DMS53 (cell line): ENCODE data around the gene POLL.

Source experiments
- DNase-seq: peaks from one replicate; lab custom pipeline; 2025; lab: John Stamatoyannopoulos, UW

Gene POLL

DNA sequence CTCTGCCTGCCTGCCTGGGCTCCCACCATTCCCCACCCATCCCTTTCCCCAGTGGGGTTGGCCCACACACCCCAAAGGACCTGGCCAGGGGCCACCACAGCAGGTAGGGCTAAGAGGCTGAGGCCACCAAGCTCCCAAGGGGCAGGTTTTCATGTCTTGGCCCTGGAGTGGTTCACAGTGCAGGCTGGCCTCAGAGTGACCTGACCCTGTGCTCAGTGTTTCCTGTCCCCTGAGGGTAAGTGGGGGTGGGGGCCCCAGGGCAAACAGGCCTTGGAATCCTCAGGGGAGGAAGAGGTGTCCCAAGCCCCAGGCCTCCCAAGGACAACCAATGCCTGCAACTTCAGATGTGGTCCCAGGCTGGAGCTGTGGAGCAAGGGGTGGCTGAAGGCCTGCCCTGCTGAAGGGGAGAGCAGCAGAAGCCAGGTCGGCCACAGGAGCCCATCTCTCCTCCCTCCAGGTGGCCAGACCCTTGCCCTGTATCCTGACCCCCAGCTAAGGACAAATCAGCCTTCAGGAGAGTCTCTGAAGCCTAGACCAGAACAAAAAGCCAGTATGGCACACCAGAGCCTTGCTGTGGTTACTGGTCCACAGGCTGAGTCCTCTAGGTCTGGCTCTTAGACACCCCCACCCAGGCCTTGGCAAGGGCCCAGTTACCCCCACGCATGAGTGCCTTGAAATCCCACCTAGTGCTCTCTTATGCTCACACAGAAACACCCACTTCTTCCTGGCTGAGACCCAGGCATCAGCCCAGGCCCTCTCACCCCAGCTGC, 27.6 kb downstream of the POLL start:
- no peak for DNase-seq

DNA sequence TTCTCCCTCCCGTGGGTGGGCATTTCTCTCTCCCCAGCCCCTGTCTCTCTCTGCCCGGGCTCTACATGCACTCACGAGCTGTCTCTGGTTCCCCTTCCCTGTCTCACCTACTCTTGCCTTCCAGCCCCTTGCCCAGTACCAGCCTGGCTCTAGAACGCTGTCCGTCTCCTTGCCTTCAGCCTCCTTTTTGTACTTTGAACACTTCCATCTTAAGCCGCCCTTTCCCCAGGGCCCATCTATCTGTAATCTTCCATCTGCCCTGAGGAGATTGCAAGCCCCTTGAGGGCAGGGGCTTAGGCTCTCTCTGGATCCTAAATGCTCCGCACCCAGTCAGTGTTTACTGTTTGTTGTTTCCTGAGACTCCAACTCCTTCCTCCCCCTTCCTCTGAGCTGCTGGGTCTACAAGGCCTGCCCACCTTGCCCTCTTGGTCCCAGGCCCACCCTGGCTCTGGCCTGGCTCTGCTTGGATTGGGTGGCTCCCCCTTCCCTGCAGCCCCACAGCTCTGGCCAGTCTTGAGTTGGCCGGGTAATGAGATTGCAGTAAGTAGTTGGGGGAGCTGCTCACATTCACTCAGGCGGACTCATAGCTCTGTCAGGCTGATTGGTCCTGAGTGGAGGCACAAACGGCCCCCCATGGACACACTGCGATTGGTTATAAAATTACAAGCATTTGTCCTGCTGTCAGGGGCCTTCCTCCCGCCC, 28.3 kb downstream of the POLL start:
- no peak for DNase-seq

DNA sequence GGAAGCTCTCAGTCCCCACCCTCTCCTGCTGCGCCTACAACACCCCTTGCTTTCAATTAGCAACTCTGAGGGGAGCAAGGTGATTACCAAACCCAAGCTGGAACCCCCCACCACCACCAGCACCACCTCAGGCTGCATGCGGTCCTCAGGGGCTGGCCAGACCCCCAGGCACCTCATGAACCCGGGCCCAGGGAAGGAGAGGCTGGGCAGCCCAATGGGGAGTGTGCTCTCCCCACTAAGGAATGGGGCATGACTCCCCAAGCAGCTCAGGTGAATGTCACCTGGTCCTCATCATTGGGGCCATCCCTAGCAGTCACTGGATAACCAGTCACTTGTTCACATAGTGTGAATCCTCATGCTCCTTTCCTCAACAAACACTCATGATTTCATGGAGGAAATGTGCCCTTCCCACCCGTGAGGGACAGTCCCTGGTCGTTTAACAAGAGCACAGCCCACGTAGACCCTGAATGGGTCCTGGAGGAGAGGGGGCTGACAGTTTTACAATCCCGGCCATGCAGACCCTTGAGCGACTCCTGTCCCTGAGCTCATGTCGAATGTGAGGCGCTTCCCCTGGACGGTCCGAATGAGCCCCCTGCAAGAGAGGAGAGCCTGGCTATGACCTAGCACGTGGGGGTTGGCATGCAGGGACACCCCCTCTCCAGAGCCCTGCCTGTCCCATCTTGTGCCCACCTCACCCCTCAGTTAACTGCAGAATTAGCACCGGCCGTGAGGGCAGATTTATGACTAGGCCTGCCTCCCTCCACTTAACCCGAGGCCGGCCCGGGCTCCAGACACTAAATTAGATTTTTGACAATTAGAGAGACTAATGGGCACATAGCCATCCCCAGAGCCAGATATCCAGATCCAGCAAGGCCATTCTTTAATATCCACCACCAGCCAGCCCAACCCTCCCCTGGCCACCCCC, 29.1 kb downstream of the POLL start:
- DNase-seq, result no peak

DNA sequence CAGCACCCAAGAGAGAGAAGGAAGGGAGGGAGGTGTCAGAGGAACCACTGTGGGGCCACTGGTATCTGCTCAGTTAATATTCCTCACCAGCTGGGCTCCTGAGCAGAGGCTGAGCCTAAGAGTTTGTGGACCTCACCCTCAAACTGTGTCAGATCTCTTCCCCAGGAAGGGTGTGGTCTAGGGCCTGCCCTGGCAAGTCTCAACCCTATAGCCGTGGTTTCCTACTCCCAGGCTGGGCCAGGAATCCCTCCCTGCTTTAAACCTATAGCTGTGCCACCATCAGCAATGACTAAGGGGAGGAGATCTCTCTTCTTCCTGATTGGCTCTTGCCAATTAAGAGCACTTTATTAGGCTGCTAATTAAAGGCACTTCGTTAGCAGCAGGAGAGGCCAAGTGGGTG, 29.9 kb downstream of the POLL start:
- DNase-seq, result no peak

DNA sequence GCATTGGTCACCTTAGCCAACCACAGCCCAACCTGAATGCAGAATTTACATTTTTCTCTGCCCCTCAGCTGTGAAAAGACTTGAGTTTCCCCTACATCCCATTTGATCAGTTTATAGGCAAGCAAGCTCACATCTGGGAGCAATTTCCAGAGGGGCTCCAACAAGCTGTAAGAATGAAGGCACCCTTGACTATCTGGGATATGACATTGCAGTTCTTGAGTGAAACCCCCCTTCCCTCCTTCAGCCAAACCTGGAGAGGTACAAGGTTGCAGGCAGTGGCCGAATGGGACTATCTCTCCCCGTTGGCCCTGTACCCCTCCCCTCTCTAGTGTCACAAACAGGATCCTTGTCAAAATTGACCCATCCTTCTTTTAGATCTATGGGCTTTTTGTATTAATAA, 30.5 kb downstream of the POLL start:
- DNase-seq, result no peak

DNA sequence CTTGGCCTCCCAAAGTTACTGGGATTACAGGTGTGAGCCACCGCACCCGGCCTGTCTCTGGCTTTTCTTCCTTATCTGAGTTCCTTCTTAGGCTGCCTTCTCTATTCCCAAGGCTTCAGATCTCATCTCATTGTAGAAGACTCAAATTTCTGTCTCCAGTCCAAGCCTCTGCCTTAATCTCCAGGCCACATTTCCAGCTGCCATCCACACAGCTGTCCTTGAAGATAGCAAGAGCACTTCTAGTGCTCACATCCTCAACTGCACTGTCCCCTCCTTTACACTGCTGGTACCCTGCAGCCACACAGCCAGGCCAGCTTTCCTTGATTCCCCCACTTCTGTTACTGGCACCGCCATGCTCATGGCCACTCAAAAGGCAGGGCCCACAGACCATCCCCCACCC, 35.6 kb downstream of the POLL start:
- DNase-seq, result no peak

DNA sequence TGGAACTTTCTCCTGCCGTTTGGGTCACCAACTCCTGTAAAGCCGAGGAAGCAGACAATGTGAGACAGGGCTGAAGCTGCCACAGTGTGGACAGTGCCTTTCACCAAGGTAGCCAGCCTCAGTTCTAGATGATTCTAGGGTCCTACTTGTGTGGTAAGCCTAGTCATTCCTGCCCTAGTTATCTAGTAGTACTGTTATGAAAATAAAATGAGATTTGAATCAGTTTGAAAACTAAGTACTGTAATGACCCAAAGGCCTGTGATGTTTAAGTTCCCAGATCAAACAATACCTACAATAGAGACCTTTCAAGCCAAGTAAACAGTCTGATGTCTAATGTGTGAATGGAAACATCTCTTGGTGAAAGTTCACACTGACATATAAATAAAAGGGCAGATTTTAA, 37.1 kb downstream of the POLL start:
- no peak for DNase-seq

DNA sequence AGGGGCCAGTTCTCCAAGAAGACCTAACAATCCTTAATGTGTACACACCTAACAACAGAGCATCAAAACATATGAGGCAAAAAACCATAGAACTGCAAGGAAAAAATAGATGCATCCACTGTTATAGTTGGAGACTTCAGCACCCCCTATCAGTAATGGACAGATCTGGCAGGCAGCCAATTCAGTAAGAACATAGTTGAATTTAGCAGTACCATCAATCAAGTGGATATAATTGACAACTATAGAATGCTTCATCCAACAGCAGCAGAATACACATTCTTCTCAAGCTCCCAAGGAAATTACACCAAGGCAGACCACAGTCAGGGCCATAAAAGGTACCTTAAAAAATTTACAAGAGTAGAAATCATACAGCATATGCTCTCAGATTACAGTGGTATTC, 42.2 kb downstream of the POLL start:
- DNase-seq, result peak; percentile 28

DNA sequence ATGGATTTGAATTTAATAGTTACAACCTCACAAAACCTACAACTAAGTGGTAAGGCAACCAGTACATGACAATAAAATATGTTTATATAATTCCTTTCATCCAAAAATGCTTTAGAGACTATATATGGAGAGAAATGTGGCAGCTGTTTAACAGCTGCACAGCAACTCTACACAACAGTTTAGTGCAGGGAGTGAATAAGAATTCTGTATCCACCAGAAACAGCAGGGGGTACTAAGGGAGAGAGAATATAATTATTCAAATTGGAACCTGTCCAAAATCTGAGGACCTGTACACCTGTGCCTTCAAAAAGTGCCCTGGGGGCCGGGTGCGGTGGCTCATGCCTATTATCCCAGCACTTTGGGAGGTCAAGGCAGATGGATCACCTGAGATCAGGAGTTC, 49.6 kb downstream of the POLL start:
- DNase-seq, result no peak

DNA sequence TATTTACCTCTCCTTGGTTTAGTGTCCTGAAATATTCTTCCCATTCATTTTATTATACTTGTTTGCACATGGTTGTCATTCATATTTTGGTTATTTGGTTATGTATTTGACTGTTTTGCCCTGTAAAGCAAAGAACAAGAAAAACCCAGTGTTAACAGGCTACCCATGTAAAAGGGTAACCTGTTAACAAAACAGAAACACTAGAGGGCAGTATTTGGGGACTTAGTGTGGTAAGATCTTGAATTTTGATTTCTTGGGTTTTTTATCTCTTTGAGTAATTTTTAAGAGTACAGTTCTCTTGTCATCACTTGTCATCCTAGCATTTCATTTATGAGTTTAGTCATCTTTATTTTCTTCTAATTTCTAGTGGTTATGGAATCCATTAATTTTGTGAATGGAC, 51.3 kb downstream of the POLL start:
- DNase-seq, result peak; percentile 64

DNA sequence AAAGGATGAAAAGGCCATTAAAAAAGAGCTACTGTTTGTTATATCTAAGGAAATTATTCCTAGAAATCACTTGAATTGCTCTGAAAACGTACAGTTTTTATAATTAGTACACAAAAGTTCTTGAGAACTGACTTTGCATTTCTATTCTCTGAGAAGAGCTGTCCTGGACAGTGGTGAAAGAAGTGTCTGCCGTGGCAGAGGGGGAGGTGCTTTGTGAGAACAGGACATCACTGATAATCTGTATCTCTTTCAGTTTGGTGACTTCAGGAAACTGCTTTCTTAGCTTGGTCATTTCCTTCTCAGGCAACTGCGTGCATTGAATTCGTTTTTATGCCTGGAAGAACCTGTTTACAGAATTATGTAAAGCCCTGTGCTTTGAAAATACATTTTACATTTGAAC, 52.1 kb downstream of the POLL start:
- DNase-seq, result no peak

DNA sequence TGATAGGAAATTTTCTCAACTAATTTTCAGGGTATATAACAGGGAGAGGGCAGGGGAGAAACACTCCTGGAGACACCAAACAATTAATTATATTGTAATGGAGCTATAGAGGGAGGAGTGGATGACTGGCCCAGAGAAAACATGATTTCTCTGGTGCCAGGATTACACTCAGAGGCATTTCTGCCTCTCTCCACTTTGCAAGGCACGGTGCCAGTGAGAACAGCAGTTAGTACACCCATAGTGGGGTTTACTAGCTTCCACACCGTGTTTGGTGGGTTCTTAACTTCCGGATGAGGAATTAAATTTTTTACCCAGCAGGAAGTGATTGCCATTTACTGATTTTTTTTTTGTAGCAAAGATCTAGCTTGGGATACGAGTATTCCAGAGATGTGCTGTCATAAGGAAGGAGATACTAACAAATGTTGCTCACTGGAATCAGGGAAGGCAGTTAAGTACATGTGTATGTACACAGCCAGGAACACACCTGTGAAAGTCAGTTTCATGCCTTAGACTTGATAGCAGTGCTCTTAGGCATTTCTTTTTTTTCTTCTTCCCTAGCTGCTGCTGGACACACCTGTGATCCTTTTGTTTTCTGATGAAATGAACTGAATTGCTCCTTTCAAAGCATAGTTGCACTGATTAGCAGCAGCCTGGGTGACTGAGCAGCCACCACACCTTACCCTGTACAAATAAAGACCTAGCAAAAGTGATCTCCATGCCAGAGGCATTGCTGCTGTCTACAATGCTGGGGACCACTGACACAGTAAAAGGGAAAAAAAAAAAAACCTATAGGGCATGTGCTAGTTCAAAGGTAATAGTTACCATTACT, 58.1 kb downstream of the POLL start:
- DNase-seq, result no peak

DNA sequence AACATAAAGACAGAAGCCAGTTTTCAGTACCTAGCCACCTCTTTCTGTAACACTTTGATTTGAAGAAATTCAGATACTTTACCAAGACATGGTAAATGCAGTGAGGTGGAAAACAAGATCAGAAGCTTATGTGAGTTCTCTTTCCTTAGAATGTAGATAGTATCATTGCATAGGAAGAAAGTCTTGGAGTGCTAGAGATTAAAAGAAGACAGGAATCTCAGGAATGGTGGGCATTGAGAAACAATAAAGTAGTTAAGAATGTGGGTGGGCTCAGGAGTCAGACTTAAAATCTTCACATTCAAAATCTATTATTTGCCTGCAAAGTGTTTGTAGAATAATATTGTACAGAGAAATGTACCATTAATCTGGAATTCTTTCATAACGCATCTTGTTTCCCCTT, 58.9 kb downstream of the POLL start:
- DNase-seq, result no peak
